Measurements from ENCODE around the gene PTPRG.

The PTPRG gene

GRCh38 chr3:61765157-61765876 lies 203.9 kb downstream of the PTPRG start:
- no peak for DNase-seq (ENCODE audit: low read depth in 2 of 2)

GRCh38 chr3:61768284-61769037 lies 207.1 kb downstream of the PTPRG start:
- DNase-seq (ENCODE audit: low read depth in 2 of 2): no peak

GRCh38 chr3:61769266-61769990 lies 208.1 kb downstream of the PTPRG start:
- no peak for DNase-seq (ENCODE audit: low read depth in 2 of 2)

- no peak for DNase-seq (ENCODE audit: low read depth in 2 of 2)
Observed at GRCh38 chr3:61771976-61772375, 210.6 kb downstream of the PTPRG start.

GRCh38 chr3:61772456-61772855 lies 211.1 kb downstream of the PTPRG start:
- DNase-seq (ENCODE audit: low read depth in 2 of 2): no peak

- DNase-seq (ENCODE audit: low read depth in 2 of 2): no peak
Observed at GRCh38 chr3:61774279-61774890, 213.0 kb downstream of the PTPRG start.

- no peak for DNase-seq (ENCODE audit: low read depth in 2 of 2)
Observed at GRCh38 chr3:61776390-61776789, 215.0 kb downstream of the PTPRG start.

GRCh38 chr3:61777483-61777882 lies 216.1 kb downstream of the PTPRG start:
- no peak for DNase-seq (ENCODE audit: low read depth in 2 of 2)

GRCh38 chr3:61778095-61778494 lies 216.7 kb downstream of the PTPRG start:
- no peak for DNase-seq (ENCODE audit: low read depth in 2 of 2)

GRCh38 chr3:61780016-61780415 lies 218.6 kb downstream of the PTPRG start:
- no peak for DNase-seq (ENCODE audit: low read depth in 2 of 2)

- no peak for DNase-seq (ENCODE audit: low read depth in 2 of 2)
Observed at GRCh38 chr3:61780455-61781228, 219.3 kb downstream of the PTPRG start.

- DNase-seq (ENCODE audit: low read depth in 2 of 2): no peak
Observed at GRCh38 chr3:61783993-61784718, 222.8 kb downstream of the PTPRG start.

- no peak for DNase-seq (ENCODE audit: low read depth in 2 of 2)
Observed at GRCh38 chr3:61788623-61789507, 227.5 kb downstream of the PTPRG start.

- no peak for DNase-seq (ENCODE audit: low read depth in 2 of 2)
Observed at GRCh38 chr3:61789861-61790260, 228.5 kb downstream of the PTPRG start.

- DNase-seq (ENCODE audit: low read depth in 2 of 2): no peak
Observed at GRCh38 chr3:61790411-61790810, 229.0 kb downstream of the PTPRG start.

GRCh38 chr3:61793056-61793455 lies 231.7 kb downstream of the PTPRG start:
- DNase-seq (ENCODE audit: low read depth in 2 of 2): no peak

GRCh38 chr3:61793521-61793920 lies 232.2 kb downstream of the PTPRG start:
- DNase-seq (ENCODE audit: low read depth in 2 of 2): no peak

GRCh38 chr3:61794341-61794740 lies 233.0 kb downstream of the PTPRG start:
- DNase-seq (ENCODE audit: low read depth in 2 of 2): no peak

GRCh38 chr3:61794961-61795360 lies 233.6 kb downstream of the PTPRG start:
- no peak for DNase-seq (ENCODE audit: low read depth in 2 of 2)

Data from stimulated activated CD8-positive, alpha-beta memory T cell treated with anti-CD3 and anti-CD28 coated beads, Interleukin-15, amount 100 ng/mL, for 48 hours (primary cell).